SK-N-SH (cell line): ENCODE measurements around the gene DERL3.

Experiments
- CHD2 ChIP-seq: fragments of 150-350 bp; IDR thresholded peaks from 2 replicates; pipeline ENCODE4 v1.6.1; 2018; ENCODE audit warnings: low read length; ENCODE audit not compliant: partially characterized antibody
- CTCF ChIP-seq: fragments of 200-600 bp; sonication (generic); IDR thresholded peaks from 2 replicates; pipeline ENCODE4 v1.6.1; 2017; ENCODE audit warnings: antibody characterized with exemption, mild to moderate bottlenecking, moderate library complexity
- EP300 ChIP-seq, 2 experiments: IDR thresholded peaks; 2 replicates each; pipeline versions ENCODE4 v1.4.0 to v1.6.1; 2012; ENCODE audit warnings: borderline replicate concordance in 1 of 2, low read depth in 1 of 2, low read length in 1 of 2
- FOXM1 ChIP-seq: IDR thresholded peaks from 2 replicates; pipeline ENCODE4 v1.4.0; 2012; ENCODE audit warnings: low read depth, mild to moderate bottlenecking
- GABPA ChIP-seq: IDR thresholded peaks from 2 replicates; pipeline ENCODE4 v1.4.0; 2012; ENCODE audit warnings: low read depth, mild to moderate bottlenecking
- GATA2 ChIP-seq: sonication (generic); formaldehyde crosslinking; IDR thresholded peaks from 2 replicates; pipeline ENCODE4 v1.5.0; 2020; ENCODE audit warnings: mild to moderate bottlenecking, missing genetic modification reagents
- NFIC ChIP-seq: IDR thresholded peaks from 2 replicates; pipeline ENCODE4 v1.4.0; 2012; ENCODE audit warnings: borderline replicate concordance
- NRF1 ChIP-seq: IDR thresholded peaks from 2 replicates; pipeline ENCODE4 v1.6.1; 2012; ENCODE audit warnings: low read depth, mild to moderate bottlenecking, low read length
- POLR2AphosphoS5 ChIP-seq: IDR thresholded peaks from 2 replicates; pipeline ENCODE4 v1.6.1; 2012; ENCODE audit warnings: low read depth, low read length
- RFX5 ChIP-seq: IDR thresholded peaks from 2 replicates; pipeline ENCODE4 v1.6.1; 2012; ENCODE audit warnings: mild to moderate bottlenecking, improper control_type of control experiment, low read length
- TAF1 ChIP-seq: IDR thresholded peaks from 2 replicates; pipeline ENCODE4 v1.6.1; 2012; ENCODE audit warnings: low read depth, mild to moderate bottlenecking, low read length, moderate library complexity, borderline replicate concordance
- YY1 ChIP-seq: IDR thresholded peaks from 2 replicates; pipeline ENCODE4 v1.4.0; 2012; ENCODE audit warnings: low read depth, mild to moderate bottlenecking

GRCh38 chr22:23840026-23840425, 1.2 kb upstream of the DERL3 start:
- TF ChIP-seq CTCF (no peak), NFIC (no peak), RFX5 (no peak), FOXM1 (no peak), POLR2AphosphoS5 (no peak), EP300 (IDR thresholded peaks at IDR 0.05; ENCODE audit: borderline replicate concordance in 1 of 2, low read depth in 1 of 2, low read length in 1 of 2) (no peak), NRF1 (no peak), TAF1 (no peak), YY1 (no peak), CHD2 (no peak), GATA2 (CRISPR knock-in tag) (no peak), GABPA (no peak)
